ENCODE results near the gene CRACR2A. TPM values are rescaled to one million over a fixed set of nuclear protein-coding genes. Genes with fewer than 3 reads are reported as not detected.

CRACR2A gene
- total RNA-seq, 1 experiment from 2014 or later, result 0.92 TPM

- ATAC-seq, result no peak
- POLR2A ChIA-PET, result no interaction called here
These were observed 90.4 kb downstream of the CRACR2A start for GRCh38 chr12:3662521-3662921.

GRCh38 chr12:3661028-3661427 is 91.9 kb downstream of the CRACR2A start:
- H3K36me3 ChIP-seq (ENCODE audit: control insufficient read depth, insufficient read depth, low read length), result no peaks in the 10 kb centered on the region
- ChIA-PET CTCF (no interaction called here), POLR2A (no interaction called here)
- BruUV-seq (replicated peaks), result no TSS peak
- DNase-seq (ENCODE audit: low read depth, low spot score) (no peak), ATAC-seq (no peak)
- H3K4me3 ChIP-seq (ENCODE audit: low read depth in 2 of 2, low read length in 2 of 2), result no peak overlapping the region
- no peak overlapping the region for H3K27ac ChIP-seq (ENCODE audit: low read length)
- TF ChIP-seq REST (IDR thresholded peaks at IDR 0.05; ENCODE audit: insufficient read depth in 1 of 2, low read depth in 2 of 2, low read length in 1 of 2), result no peak
- TF ChIP-seq CTCF (IDR thresholded peaks at IDR 0.05), result no peak
- TF ChIP-seq POLR2AphosphoS5 (IDR thresholded peaks at IDR 0.05; ENCODE audit: low read depth, low read length), result no peak
- TF ChIP-seq SIN3A (IDR thresholded peaks at IDR 0.05; ENCODE audit: borderline replicate concordance, insufficient read depth, low read depth, low read length), result no peak
- TF ChIP-seq TCF7L2 (IDR thresholded peaks at IDR 0.05; ENCODE audit: low read depth, low read length), result no peak
- no peaks in the 10 kb centered on the region for H3K9me3 ChIP-seq (ENCODE audit: control insufficient read depth, insufficient read depth, low read depth, low read length)
- intact Hi-C loops (cut with micrococcal nuclease; ENCODE audit: unreplicated experiment) (loop anchor here (10.0 kb wide), 1 partner anchor 114 kb away; no protein-coding TSS in a partner anchor), in situ Hi-C loops (cut with HindIII; ENCODE audit: low pct_unique_long_range_greater_than_20kb, low sequenced_read_pairs) (no loop called here)
- no peaks in the 10 kb centered on the region for H3K4me1 ChIP-seq (ENCODE audit: control insufficient read depth, insufficient read depth, low read length)
- H3K27me3 ChIP-seq (ENCODE audit: control insufficient read depth, insufficient read depth, low read length), result no peaks in the 10 kb centered on the region

More at GRCh38 chr12:3662521-3662921, 90.4 kb downstream of the CRACR2A start:
- intact Hi-C loops (cut with micrococcal nuclease; ENCODE audit: unreplicated experiment), result loop anchor here (10.0 kb wide), 1 partner anchor 112 kb away; no protein-coding TSS in a partner anchor
- no peak for DNase-seq (ENCODE audit: low read depth, low spot score)
- H3K4me3 ChIP-seq (ENCODE audit: low read depth in 2 of 2, low read length in 2 of 2), result no peak overlapping the region
- in situ Hi-C loops (cut with HindIII; ENCODE audit: low pct_unique_long_range_greater_than_20kb, low sequenced_read_pairs), result no loop called here
- H3K36me3 ChIP-seq (ENCODE audit: control insufficient read depth, insufficient read depth, low read length), result no peaks in the 10 kb centered on the region
- no peaks in the 10 kb centered on the region for H3K27me3 ChIP-seq (ENCODE audit: control insufficient read depth, insufficient read depth, low read length)
- BruUV-seq (replicated peaks), result no TSS peak
- no peaks in the 10 kb centered on the region for H3K9me3 ChIP-seq (ENCODE audit: control insufficient read depth, insufficient read depth, low read depth, low read length)
- TF ChIP-seq SIN3A (IDR thresholded peaks at IDR 0.05; ENCODE audit: borderline replicate concordance, insufficient read depth, low read depth, low read length), result no peak
- no peak for TF ChIP-seq TCF7L2 (IDR thresholded peaks at IDR 0.05; ENCODE audit: low read depth, low read length)
- no peak for TF ChIP-seq POLR2AphosphoS5 (IDR thresholded peaks at IDR 0.05; ENCODE audit: low read depth, low read length)
- no peak for TF ChIP-seq CTCF (IDR thresholded peaks at IDR 0.05)
- no peak for TF ChIP-seq REST (IDR thresholded peaks at IDR 0.05; ENCODE audit: insufficient read depth in 1 of 2, low read depth in 2 of 2, low read length in 1 of 2)
- no peak overlapping the region for H3K27ac ChIP-seq (ENCODE audit: low read length)
- H3K4me1 ChIP-seq (ENCODE audit: control insufficient read depth, insufficient read depth, low read length), result no peaks in the 10 kb centered on the region
- CTCF ChIA-PET, result no interaction called here

Data from Panc1 (cell line).